Mesenchymal stem cell (in vitro differentiated cells and primary cell): ENCODE measurements around the gene SHISA2.

Experiments used
- DNase-seq: peaks from one replicate; pipeline ENCODE4 v3.0.0-alpha.2; 2013
- H2AFZ ChIP-seq: one replicate; pipeline ENCODE4 v1.6.1; 2013; ENCODE audit warnings: low read depth, mild to moderate bottlenecking, control low read depth, inconsistent platforms, low read length, moderate library complexity
- H2AK5ac ChIP-seq: 2 replicates; pipeline ENCODE4 v1.6.1; 2013; ENCODE audit warnings: low read length, moderate library complexity, mild to moderate bottlenecking, inconsistent platforms; ENCODE audit not compliant: severe bottlenecking
- H2BK120ac ChIP-seq: one replicate; pipeline ENCODE4 v1.6.1; 2013; ENCODE audit warnings: low read depth, mild to moderate bottlenecking, inconsistent platforms, low read length, moderate library complexity
- H2BK12ac ChIP-seq, 2 experiments: one replicate each; pipeline ENCODE4 v1.6.1; 2013; ENCODE audit warnings: inconsistent platforms in 2 of 2, low read length in 2 of 2, mild to moderate bottlenecking in 2 of 2, moderate library complexity in 2 of 2, control low read depth in 1 of 2
- H2BK15ac ChIP-seq: one replicate; pipeline ENCODE4 v1.6.1; 2013; ENCODE audit warnings: mild to moderate bottlenecking, low read depth, inconsistent platforms; ENCODE audit not compliant: poor library complexity, severe bottlenecking
- H2BK5ac ChIP-seq: 2 replicates; pipeline ENCODE4 v1.6.1; 2013; ENCODE audit warnings: low read depth, mild to moderate bottlenecking, low read length, control low read depth, inconsistent platforms; ENCODE audit not compliant: poor library complexity, severe bottlenecking
- H3K14ac ChIP-seq, 2 experiments: one replicate each; pipeline ENCODE4 v1.6.1; 2013; ENCODE audit warnings: inconsistent platforms in 2 of 2, low read length in 2 of 2, control low read depth in 1 of 2, mild to moderate bottlenecking in 1 of 2, moderate library complexity in 1 of 2
- H3K18ac ChIP-seq, 2 experiments: one replicate each; pipeline ENCODE4 v1.6.1; 2013; ENCODE audit warnings: inconsistent platforms in 2 of 2, low read length in 2 of 2, control low read depth in 1 of 2, low read depth in 1 of 2, mild to moderate bottlenecking in 1 of 2
- H3K23ac ChIP-seq, 2 experiments: one replicate each; pipeline ENCODE4 v1.6.1; 2013; ENCODE audit warnings: inconsistent platforms in 2 of 2, low read length in 2 of 2, mild to moderate bottlenecking in 2 of 2, moderate library complexity in 2 of 2, control low read depth in 1 of 2
- H3K27ac ChIP-seq: 2 replicates; pipeline ENCODE4 v1.5.1; 2013; ENCODE audit warnings: mild to moderate bottlenecking, moderate library complexity, low read length, control low read depth, inconsistent platforms; ENCODE audit not compliant: poor library complexity, severe bottlenecking
- H3K27me3 ChIP-seq, 2 experiments: 2 replicates each; pipeline versions ENCODE4 v1.6.1 to v1.7.0; 2013; ENCODE audit warnings: low read length in 2 of 2, mild to moderate bottlenecking in 2 of 2, moderate library complexity in 2 of 2, control low read depth in 1 of 2, inconsistent platforms in 1 of 2; ENCODE audit not compliant: control insufficient read depth in 1 of 2, insufficient read depth in 1 of 2
- H3K36me3 ChIP-seq, 2 experiments: 2 replicates each; pipeline versions ENCODE4 v1.6.1 to v1.7.0; 2013; ENCODE audit warnings: low read length in 2 of 2, control low read depth in 1 of 2, inconsistent platforms in 1 of 2, low read depth in 1 of 2, mild to moderate bottlenecking in 1 of 2; ENCODE audit not compliant: insufficient read depth in 2 of 2, control insufficient read depth in 1 of 2
- H3K4ac ChIP-seq, 2 experiments: one replicate each; pipeline ENCODE4 v1.6.1; 2013; ENCODE audit warnings: inconsistent platforms in 2 of 2, low read length in 2 of 2, mild to moderate bottlenecking in 2 of 2, moderate library complexity in 2 of 2, control low read depth in 1 of 2, low read depth in 1 of 2
- H3K4me1 ChIP-seq: 2 replicates; pipeline ENCODE4 v1.6.1; 2013; ENCODE audit warnings: low read depth, low read length, control low read depth; ENCODE audit not compliant: control insufficient read depth, insufficient read depth
- H3K4me2 ChIP-seq: 2 replicates; pipeline ENCODE4 v1.6.1; 2013; ENCODE audit warnings: low read length, mild to moderate bottlenecking, inconsistent platforms; ENCODE audit not compliant: poor library complexity, severe bottlenecking
- H3K4me3 ChIP-seq, 2 experiments: 2 replicates each; pipeline versions ENCODE4 v1.5.1 to v1.7.0; 2013; ENCODE audit warnings: low read length in 2 of 2, mild to moderate bottlenecking in 2 of 2, control low read depth in 1 of 2, low read depth in 1 of 2; ENCODE audit not compliant: insufficient read depth in 1 of 2
- H3K79me1 ChIP-seq: replicated peaks from 2 replicates; pipeline ENCODE4 v1.6.1; 2013; ENCODE audit warnings: mild to moderate bottlenecking, control low read depth, low read length, inconsistent platforms; ENCODE audit not compliant: poor library complexity, severe bottlenecking
- H3K9ac ChIP-seq: 2 replicates; pipeline ENCODE4 v1.7.0; 2013; ENCODE audit warnings: mild to moderate bottlenecking, low read length, moderate library complexity
- H3K9me3 ChIP-seq: 2 replicates; pipeline ENCODE4 v1.7.0; 2013; ENCODE audit warnings: mild to moderate bottlenecking, low read length; ENCODE audit not compliant: control insufficient read depth
- H4K8ac ChIP-seq: one replicate; pipeline ENCODE4 v1.6.1; 2013; ENCODE audit warnings: inconsistent platforms, mild to moderate bottlenecking, low read length, moderate library complexity
- H4K91ac ChIP-seq: one replicate; pipeline ENCODE4 v1.6.1; 2013; ENCODE audit warnings: mild to moderate bottlenecking, low read length, inconsistent platforms
- WGBS: methylation state at CpG from one replicate; pipeline ENCODE4 v1.1.7; 2013; ENCODE audit warnings: mixed read lengths; 5-methylcytosine and 5-hydroxymethylcytosine counted together

Gene SHISA2

GRCh38 chr13:26058704-26059103, 6.9 kb upstream of the SHISA2 start:
- no peak overlapping the region for H4K91ac ChIP-seq
- H2BK5ac ChIP-seq = no peak overlapping the region
- no peak overlapping the region for H3K4ac ChIP-seq
- no peak overlapping the region for H3K18ac ChIP-seq
- DNase-seq = no peak
- H3K4me3 ChIP-seq = no peak overlapping the region
- no peak overlapping the region for H3K14ac ChIP-seq
- no peak overlapping the region for H2BK120ac ChIP-seq
- H3K79me1 ChIP-seq = no peaks in the 10 kb centered on the region
- no peak overlapping the region for H4K8ac ChIP-seq
- H3K23ac ChIP-seq = no peak overlapping the region
- H2AFZ ChIP-seq = no peak overlapping the region
- no peak overlapping the region for H3K4me2 ChIP-seq
- peaks cover 0 to 30% of the 10 kb centered on the region in 2 experiments for H3K27me3 ChIP-seq
- H3K4me1 ChIP-seq = no peaks in the 10 kb centered on the region
- 93% methylated on average over 5 of the region's 6 CpGs for WGBS
- H2BK12ac ChIP-seq = no peak overlapping the region
- H3K36me3 ChIP-seq = no peaks in the 10 kb centered on the region
- no peaks in the 10 kb centered on the region for H3K9me3 ChIP-seq
- no peak overlapping the region for H3K9ac ChIP-seq
- H3K27ac ChIP-seq = no peak overlapping the region
- H2AK5ac ChIP-seq = no peak overlapping the region
- no peak overlapping the region for H2BK15ac ChIP-seq

- H2BK5ac ChIP-seq = no peak overlapping the region
- H3K4ac ChIP-seq = no peak overlapping the region
- no peak overlapping the region for H2BK12ac ChIP-seq
- no peak overlapping the region for H2BK120ac ChIP-seq
- no peak overlapping the region for H3K4me2 ChIP-seq
- peaks cover 0 to 64% of the 10 kb centered on the region in 2 experiments for H3K27me3 ChIP-seq
- H3K9ac ChIP-seq = no peak overlapping the region
- no peak overlapping the region for H4K8ac ChIP-seq
- DNase-seq = no peak
- no peak overlapping the region for H2BK15ac ChIP-seq
- no peaks in the 10 kb centered on the region for H3K79me1 ChIP-seq
- H3K4me1 ChIP-seq = peaks cover 7% of the 10 kb centered on the region
- H3K23ac ChIP-seq = no peak overlapping the region
- H4K91ac ChIP-seq = no peak overlapping the region
- no peak overlapping the region for H3K18ac ChIP-seq
- no peak overlapping the region for H3K14ac ChIP-seq
- H3K4me3 ChIP-seq = no peak overlapping the region
- peaks cover 0 to 10% of the 10 kb centered on the region in 2 experiments for H3K36me3 ChIP-seq
- no peak overlapping the region for H2AK5ac ChIP-seq
- no peaks in the 10 kb centered on the region for H3K9me3 ChIP-seq
- no peak overlapping the region for H2AFZ ChIP-seq
- no peak overlapping the region for H3K27ac ChIP-seq
These were observed 3.1 kb upstream of the SHISA2 start for GRCh38 chr13:26054896-26055295.

- H3K4me2 ChIP-seq = no peak overlapping the region
- H3K36me3 ChIP-seq = peaks cover 0 to 10% of the 10 kb centered on the region in 2 experiments
- H4K91ac ChIP-seq = no peak overlapping the region
- no peak overlapping the region for H3K27ac ChIP-seq
- no peak overlapping the region for H4K8ac ChIP-seq
- H3K4ac ChIP-seq = no peak overlapping the region
- no peak overlapping the region for H3K18ac ChIP-seq
- no peak overlapping the region for H2BK5ac ChIP-seq
- peaks cover 7% of the 10 kb centered on the region for H3K4me1 ChIP-seq
- no peaks in the 10 kb centered on the region for H3K9me3 ChIP-seq
- 88% methylated on average over 6 of the region's 6 CpGs for WGBS
- H3K4me3 ChIP-seq = no peak overlapping the region
- no peak overlapping the region for H2AK5ac ChIP-seq
- H3K79me1 ChIP-seq = no peaks in the 10 kb centered on the region
- no peak overlapping the region for H2BK15ac ChIP-seq
- peaks cover 0 to 77% of the 10 kb centered on the region in 2 experiments for H3K27me3 ChIP-seq
- no peak for DNase-seq
- H2AFZ ChIP-seq = no peak overlapping the region
- H2BK120ac ChIP-seq = no peak overlapping the region
- H3K23ac ChIP-seq = no peak overlapping the region
- H3K9ac ChIP-seq = no peak overlapping the region
- no peak overlapping the region for H2BK12ac ChIP-seq
- no peak overlapping the region for H3K14ac ChIP-seq
These were observed 1.7 kb upstream of the SHISA2 start for GRCh38 chr13:26053418-26053980.

GRCh38 chr13:26052337-26052736, 521 bp upstream of the SHISA2 start:
- Histone ChIP-seq H3K9ac (peak overlapping the region; percentile 31), H4K91ac (no peak overlapping the region), H3K4me2 (peak overlapping the region; percentile 79), H3K79me1 (no peaks in the 10 kb centered on the region), H3K18ac (no peak overlapping the region), H3K4me3 (peak overlapping the region; percentile 43 to 72), H2AK5ac (no peak overlapping the region), H3K27ac (peak overlapping the region; percentile 37), H2AFZ (peak overlapping the region; percentile 46), H2BK120ac (no peak overlapping the region), H2BK12ac (peak overlapping the region in 1 of 2 experiments; percentile 83), H3K36me3 (peaks cover 0 to 12% of the 10 kb centered on the region in 2 experiments), H3K4me1 (peaks cover 10% of the 10 kb centered on the region), H4K8ac (peak overlapping the region; percentile 52), H3K23ac (no peak overlapping the region), H2BK15ac (no peak overlapping the region), H3K27me3 (peaks cover 0 to 85% of the 10 kb centered on the region in 2 experiments), H3K9me3 (no peaks in the 10 kb centered on the region), H2BK5ac (no peak overlapping the region), H3K4ac (no peak overlapping the region), H3K14ac (no peak overlapping the region)
- DNase-seq = no peak
- 68% methylated on average over 10 of the region's 10 CpGs for WGBS
